Measurements from ENCODE around the gene MCM3AP.

The MCM3AP gene

DNA sequence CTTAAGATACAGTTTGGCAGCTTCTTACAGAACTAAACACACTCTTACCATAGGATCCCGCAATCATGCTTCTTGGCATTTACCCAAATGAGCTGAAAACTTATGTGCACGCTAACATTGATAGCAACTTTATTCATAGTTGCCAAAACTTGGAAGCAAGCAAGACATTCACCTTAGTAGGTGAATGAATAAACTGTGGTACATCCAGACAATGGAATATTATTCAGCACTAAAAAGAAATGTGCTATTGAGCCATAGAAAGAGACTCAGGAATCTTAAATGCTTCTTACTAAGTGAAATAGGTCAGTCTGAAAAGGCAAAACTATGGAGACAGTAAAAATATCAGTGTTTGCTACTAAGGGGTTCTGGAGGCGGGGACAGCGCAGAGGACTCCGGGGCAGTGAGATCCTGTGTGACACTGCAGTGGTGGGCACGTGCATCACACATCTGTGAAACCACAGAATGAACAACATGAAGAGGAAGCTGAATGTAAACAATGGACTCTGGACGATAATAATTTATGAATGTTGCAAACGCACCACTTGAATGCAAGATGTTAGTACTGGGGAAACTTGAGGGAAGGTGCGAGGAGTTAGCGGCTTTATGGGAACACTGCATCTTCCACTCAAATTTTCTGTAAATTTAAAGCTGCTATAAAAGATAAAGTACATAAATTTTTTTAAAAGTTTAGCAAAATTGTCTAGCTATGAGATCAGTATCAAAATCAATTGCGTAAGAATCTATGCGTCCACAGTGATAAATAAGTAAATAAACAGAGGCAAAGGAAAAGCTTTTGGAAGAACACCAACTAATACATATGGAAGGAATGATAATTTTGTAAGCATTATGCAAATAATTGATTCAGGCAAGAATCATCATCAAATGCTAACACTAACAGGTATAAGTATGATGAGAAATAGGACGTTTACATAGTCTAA, 85.7 kb downstream of the MCM3AP start:
- no peak for DNase-seq

DNA sequence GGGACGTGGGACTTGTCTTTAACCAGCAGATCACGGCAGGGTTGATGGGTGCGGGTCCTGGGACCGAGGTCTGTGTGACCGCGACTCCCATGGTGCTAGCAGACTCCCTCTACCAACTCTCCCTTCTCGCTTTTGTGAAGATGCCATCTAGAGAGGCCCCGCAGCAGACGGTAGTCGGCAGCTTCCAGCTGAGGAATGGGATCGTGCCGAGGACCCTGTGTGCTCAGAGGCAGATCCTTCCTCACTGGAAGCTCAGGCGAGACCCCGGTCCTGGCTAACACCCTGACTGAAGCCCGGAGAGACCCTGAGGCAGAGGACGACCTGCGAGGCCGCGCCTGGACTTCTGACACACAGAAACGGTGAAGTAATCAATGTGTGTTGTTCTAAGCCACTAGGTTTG, 88.7 kb downstream of the MCM3AP start:
- DNase-seq = no peak

DNA sequence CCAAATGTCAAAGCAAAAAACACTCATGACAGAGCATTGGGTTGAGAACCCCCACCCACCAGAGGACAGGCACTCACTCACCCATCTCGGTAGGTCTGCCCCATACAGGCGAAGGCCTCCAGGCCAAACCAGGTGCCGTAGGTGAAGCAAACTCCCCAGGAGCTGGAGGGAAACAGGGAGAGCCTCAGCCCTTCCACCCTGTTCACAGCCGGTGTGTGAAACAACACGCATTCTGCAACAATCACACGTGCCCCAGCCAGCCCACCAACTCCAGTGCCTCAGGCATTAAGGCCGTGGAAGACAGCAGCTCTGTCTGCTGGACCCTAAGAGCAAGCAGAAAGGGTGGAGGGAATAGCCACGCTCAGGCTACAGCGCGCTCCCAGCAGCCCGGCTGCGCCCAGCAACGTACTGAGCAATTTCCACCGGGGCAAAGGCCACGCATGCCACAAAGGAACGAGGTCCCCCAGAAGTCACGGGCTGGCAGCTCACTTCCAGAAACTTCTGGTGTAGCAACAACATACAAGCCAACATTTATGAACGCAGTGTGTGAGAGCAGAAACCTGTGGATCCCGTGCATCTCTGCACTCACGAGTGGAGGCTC, 89.7 kb downstream of the MCM3AP start:
- no peak for DNase-seq

DNA sequence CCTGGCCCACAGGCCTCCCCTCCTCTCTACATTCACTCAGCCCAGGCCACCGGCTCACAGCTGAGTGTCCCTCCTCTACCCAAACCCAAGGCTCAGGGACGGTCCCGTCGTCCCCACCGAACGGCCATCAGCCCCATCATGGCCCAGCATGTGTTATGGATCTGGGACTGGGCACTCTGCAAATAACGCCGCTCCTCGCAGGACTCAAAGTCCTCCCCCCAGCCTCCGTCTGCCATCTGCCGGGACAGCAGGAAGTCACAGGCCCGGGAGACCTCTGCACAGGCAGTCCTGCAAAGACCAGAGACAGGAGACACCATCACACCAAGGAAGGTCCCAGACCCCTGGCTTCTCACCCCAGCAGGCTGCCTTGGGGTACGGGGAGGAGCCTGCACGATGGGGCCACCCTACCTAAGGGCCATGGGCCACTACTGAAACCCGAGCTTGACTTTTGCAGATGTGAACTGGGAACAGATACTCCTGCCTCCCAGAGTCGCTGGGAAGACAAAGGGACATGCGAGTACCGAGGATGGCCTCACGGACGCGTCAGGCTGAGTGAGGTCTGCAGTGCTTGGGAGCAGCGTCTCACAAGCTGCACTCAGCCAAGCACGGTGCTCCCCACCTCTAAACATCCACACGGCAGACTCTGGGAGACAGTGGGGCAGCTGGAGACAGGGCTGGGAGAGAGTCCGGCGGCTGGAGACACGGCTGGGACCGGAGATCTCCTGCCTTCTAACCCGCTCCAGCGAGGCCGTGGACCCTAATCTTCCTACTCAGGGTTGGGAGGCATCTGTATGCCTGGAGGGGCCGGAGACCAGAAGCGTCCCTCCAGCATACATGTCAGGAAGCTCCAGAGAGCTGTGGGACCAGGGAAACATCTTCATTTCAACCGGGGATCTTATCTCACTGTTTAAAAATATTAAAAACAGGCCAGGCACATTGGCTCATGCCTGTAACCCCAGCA, 90.8 kb downstream of the MCM3AP start:
- no peak for DNase-seq

DNA sequence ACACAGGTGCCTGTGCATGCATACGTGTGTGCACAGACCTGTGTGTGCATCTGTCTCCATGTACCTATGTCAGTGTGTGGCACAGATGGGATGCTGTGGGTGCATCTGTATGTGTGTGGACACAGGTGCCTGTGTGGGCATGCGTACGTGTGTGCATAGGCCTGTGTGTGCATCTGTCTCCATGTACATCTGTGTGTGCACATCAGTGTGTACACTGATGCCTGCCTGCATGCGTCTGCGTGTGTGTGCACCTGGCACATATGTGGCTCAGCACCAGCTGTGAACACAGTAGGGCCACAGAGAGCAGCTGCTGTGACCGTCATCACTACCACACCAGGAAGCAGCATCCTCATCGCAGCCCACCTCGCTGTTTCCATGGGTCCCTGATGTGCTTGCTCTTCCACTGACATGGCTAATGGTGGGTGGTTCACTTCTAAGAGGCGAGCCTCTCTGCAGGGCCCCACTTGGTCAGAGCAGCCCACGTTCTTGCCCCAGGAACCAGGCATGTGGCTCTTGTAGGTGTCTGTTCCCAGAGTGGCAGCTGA, 91.5 kb downstream of the MCM3AP start:
- DNase-seq = no peak

DNA sequence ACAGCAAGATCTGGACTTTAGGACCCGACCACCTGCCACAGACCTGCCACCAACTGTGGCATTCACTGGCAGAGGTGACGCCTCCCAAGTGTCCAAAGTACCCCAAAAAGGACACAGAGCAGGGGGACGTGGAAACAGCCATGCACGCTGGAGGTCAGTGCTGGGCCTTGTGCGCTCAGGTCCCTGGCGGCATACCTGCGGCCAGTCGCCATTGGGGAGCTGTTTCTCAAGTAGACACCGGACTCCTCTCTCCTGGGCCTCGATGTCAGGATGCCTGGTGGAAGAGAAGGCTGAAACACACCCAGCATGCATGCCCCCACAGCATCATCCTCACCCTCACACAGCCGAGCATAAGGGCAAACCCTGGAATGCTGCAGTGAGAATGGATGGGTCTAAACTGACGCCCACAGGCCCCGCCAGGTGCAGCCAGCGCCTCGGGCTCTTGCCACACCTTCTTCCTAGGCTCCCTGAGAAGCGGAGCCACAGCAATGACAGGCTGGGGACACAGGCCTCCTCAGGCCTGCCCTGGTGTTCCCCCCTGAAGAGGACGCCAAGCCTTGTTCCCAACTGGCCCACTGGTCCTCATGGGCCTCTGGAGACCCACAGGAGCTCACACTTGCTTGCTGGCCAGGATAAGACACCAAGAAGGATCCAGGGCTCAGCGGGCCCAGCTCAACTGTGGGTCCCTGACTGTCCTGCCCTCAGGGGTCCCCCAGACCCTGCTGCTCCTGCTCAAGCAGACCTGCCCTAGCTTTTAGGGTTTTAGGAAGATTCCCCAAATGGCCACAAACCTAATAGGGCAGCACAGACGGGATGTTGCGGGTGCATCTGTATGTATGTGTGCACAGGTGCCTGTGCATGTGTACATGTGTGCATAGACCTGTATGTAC, 93.5 kb downstream of the MCM3AP start:
- DNase-seq = no peak

DNA sequence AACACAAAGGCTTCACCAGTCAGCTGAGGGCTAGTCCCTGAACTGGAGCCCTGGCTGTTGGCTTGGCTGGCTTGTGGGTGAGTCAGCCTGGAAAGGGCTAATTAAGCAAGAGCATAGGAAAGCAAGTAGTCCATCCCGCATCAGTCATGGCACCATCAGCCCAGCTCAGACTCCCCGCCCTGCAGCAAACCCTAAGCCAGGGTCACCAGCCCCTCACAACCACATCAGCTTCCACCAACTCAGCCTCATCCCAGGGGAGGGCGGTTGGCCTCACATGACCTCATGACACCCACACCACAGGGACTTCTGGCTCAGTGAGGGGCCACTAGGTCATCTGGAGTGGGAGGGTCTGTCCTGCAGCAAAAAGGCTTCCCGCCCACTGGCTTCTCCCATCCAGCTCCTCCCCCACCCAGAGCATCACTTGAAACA, 94.1 kb downstream of the MCM3AP start:
- no peak for DNase-seq

DNA sequence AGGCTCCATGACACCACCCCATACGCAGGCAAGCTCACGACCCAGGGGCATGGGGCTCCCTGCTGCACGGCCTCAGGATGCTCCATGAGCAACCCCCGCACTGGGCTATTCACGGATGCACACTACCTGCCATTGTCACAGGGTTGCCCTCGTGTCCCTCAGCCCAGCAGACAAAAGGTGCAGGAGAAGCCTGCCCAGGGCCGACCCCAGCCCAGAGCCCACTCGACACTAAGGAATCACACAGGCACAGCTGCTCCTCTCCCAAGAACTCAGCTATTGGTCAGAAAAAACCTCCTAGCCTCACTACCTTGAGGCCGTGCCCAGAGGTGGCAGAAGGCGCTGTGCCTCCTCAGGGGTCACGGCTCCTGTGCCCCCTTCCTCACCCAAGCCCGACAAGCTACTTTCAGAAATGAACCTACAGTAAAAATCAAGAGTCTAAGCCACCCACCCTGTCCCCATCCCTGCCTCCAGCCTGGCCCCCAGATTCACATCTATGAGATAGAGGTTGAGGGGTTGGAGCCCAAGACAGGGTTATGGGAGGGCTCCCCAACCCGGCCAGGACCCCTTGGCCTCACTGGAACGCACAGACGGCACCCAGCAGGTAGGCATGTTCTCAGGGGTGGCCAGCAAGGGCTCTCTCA, 94.8 kb downstream of the MCM3AP start:
- DNase-seq = no peak

DNA sequence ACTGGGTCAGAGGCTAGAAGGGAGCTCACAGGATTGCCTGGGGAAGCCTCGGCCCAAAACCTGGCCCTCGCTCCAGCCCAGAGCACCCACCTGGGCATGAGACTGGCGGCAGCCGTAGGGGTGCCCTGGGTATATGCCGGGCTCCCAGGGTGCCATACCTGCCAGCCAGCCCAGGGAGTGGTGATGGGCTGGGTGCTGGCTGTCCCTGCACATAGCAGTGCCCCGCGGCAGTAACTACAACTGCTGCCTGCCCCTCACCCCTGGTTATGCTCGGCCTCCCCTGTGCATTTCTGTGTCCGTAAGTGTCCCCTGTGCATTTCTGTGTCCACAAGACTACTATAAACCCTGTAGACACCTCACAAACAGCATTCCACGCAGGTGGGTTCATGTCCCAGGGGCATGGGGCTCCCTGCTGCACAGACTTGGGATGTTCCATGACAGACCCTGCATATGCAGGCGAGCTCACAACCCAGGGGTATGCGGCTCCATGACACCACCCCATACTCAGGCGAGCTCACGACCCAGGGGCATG, 95.4 kb downstream of the MCM3AP start:
- DNase-seq = no peak

DNA sequence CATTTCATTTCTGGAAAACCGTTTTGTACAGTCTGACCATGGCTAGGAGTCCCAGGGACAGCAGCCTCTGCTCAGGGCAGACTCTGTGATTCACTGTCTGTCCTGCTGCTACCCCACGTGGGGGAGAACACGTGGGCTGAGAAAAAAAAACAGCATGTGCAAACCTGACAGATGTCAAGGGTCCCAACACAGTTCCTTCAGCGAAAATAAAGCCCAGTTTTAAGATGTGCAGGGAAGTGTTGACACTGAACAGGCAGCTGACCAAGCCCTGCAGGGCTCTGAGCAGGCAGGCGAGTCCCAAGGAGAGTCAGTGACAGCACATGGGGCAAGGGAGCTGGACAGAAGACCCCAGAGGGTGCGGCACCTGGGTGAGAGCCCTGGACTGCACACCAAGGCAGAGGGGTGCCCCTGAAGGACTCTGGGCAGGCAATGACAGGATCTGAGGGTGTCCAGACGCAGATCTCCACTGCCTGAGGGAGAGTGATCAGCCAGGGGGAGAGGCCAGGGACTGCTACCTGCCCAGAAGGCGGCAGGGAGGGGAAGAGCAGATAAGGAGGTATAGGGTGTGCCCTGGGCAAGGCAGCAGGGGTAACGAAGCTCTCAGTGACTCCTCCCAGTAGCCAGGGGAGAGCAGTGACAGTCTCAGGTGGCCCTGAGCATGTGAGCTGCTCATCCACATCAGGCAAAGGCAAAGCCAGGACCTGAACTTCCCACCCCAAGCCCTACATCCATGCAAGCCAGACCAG, 96.0 kb downstream of the MCM3AP start:
- DNase-seq = no peak

DNA sequence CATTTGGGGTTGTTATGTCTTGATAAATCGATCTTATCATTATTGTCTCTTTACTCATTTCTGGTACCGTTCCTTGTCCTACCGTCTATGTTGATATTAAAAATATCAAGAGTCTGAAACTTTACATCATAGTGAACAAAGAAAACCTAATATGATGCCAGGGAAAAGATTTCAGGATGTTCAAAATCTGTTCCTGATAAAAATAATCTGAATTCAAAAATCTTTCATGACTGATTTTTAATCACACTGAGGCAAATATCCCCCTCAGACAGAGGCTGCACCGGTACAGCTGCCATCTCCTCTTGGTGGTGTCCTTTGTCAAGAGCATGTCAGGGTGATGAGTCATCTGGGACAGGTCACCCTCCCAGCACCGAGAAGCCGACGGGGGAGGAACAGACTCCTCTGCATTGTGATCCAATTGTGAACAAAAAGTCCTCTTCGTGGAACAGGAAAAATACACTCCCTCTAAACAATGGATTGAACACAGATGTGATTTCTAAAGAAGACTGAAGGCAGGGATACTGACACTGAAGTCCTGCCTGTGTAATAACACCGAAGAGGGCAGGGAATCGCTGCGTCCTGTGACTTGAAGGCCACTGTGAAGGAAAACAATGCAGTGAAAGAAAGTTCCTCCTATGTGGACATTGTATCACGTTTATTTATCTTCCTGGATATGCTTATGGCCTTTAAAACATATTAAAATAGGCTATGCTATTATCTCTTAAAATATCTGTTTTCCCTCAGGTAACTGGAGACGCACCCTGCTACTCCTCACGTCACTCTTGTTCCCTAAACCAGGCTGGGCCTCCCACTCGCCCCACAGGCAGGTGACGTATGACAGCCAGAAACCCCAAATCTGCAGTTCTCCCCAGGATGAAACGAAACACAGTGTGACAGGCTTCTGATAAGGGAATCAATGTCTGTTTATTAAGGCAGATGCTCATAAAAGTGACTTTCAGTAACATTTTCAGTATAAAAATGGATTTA, 96.9 kb downstream of the MCM3AP start:
- DNase-seq = no peak

DNA sequence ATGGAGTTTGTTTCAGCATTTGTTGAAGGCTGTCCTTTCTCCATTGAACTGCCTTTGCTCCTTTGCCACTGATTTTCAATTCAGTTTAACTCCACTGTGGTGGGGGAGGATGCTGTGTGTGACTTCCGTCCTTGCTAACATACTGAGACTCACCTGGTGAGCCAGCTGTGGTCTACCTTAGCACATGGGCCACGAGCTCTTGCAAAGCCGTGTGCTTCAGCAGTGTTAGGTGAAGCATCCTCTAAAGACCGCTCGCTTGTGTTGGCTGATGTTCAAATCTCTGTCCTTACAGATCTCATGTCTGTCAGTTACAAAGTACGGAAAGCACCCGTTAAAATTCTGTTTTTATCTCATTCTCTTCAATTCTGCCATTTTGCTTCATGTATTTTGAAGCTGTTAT, 97.6 kb downstream of the MCM3AP start:
- DNase-seq = no peak

DNA sequence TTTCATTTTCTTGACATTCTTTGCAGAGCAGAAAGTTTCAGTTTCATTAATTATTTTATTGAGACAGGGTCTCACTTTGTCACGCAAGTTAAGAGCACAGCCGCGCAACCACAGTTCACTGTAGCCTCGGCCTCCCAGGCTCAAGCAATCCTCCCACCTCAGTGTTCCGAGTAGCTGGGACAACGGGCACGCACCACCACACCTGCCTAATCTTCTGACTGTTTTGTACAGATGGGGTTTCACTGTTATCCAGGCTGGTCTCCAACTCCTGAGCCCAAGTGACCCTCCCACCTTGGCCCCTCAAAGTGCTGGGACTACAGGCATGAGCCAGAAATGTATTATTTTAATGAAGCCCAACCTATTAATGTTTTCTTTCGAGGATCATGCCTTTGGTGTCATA, 98.2 kb downstream of the MCM3AP start:
- no peak for DNase-seq

DNA sequence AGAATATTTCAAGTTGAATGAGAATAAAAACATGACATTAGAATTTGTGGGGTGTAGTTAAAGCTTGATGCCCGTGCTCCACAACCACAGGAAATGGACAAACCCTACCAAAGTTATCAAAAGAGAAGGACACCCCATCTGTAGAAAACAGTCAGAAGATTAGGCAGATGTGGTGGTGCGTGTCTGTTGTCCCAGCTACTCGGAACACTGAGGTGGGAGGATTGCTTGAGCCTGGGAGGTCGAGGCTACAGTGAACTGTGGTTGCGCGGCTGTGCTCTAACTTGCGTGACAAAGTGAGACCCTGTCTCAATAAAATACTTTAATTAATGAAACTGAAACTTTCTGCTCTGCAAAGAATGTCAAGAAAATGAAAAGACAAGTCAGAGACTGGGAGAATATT, 99.7 kb downstream of the MCM3AP start:
- DNase-seq = no peak

All from DMS79 (cell line).